WTC11 (cell line): ENCODE data around the gene ACVR2A.

Experiments used
- CREM ChIP-seq: sonication (generic); formaldehyde crosslinking; IDR thresholded peaks from 2 replicates; pipeline ENCODE4 v1.8.1; 2022; ENCODE audit warnings: mild to moderate bottlenecking, missing genetic modification reagents, moderate library complexity
- ZNF671 ChIP-seq: fragments of 250-450 bp; sonication (Bioruptor Pico); IDR thresholded peaks from 2 replicates; pipeline ENCODE4 v1.8.0; 2021; ENCODE audit warnings: mild to moderate bottlenecking
- TF ChIP-seq, protein P1 (sequence below): sonication (generic); formaldehyde crosslinking; IDR thresholded peaks from 2 replicates; pipeline ENCODE4 v1.8.1; 2023; ENCODE audit warnings: mild to moderate bottlenecking, missing genetic modification reagents, borderline replicate concordance
- TF ChIP-seq, protein P2 (sequence below): fragments of 200-600 bp; IDR thresholded peaks from 2 replicates; pipeline ENCODE4 v1.8.0; 2022; ENCODE audit warnings: antibody characterized with exemption
- TF ChIP-seq, protein P3 (sequence below): sonication (generic); formaldehyde crosslinking; IDR thresholded peaks from 2 replicates; pipeline ENCODE4 v1.8.1; 2023; ENCODE audit warnings: mild to moderate bottlenecking, missing genetic modification reagents, moderate library complexity

DNA sequence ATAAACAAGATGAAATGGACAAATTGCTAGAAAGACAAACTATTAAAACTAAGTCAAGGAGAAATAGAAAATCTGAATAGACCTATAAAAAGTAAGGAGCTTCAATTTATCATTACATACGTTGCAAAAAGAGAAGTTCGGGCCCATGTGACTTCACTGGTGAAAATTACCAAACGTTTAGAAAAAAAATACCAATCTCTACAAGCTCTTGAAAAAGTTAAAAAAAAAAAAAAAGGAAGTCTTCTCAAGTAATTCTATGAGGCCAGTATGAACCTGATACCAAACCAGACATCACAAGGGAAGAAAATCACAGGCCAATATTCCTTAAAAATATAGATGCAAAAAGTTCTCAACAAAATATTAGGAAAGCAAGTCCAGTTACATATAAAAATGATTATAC is 20.2 kb upstream of the ACVR2A start:
- TF ChIP-seq, protein P1, sequence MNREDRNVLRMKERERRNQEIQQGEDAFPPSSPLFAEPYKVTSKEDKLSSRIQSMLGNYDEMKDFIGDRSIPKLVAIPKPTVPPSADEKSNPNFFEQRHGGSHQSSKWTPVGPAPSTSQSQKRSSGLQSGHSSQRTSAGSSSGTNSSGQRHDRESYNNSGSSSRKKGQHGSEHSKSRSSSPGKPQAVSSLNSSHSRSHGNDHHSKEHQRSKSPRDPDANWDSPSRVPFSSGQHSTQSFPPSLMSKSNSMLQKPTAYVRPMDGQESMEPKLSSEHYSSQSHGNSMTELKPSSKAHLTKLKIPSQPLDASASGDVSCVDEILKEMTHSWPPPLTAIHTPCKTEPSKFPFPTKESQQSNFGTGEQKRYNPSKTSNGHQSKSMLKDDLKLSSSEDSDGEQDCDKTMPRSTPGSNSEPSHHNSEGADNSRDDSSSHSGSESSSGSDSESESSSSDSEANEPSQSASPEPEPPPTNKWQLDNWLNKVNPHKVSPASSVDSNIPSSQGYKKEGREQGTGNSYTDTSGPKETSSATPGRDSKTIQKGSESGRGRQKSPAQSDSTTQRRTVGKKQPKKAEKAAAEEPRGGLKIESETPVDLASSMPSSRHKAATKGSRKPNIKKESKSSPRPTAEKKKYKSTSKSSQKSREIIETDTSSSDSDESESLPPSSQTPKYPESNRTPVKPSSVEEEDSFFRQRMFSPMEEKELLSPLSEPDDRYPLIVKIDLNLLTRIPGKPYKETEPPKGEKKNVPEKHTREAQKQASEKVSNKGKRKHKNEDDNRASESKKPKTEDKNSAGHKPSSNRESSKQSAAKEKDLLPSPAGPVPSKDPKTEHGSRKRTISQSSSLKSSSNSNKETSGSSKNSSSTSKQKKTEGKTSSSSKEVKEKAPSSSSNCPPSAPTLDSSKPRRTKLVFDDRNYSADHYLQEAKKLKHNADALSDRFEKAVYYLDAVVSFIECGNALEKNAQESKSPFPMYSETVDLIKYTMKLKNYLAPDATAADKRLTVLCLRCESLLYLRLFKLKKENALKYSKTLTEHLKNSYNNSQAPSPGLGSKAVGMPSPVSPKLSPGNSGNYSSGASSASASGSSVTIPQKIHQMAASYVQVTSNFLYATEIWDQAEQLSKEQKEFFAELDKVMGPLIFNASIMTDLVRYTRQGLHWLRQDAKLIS (CRISPR knock-in tag) = no peak
- TF ChIP-seq, protein P2, sequence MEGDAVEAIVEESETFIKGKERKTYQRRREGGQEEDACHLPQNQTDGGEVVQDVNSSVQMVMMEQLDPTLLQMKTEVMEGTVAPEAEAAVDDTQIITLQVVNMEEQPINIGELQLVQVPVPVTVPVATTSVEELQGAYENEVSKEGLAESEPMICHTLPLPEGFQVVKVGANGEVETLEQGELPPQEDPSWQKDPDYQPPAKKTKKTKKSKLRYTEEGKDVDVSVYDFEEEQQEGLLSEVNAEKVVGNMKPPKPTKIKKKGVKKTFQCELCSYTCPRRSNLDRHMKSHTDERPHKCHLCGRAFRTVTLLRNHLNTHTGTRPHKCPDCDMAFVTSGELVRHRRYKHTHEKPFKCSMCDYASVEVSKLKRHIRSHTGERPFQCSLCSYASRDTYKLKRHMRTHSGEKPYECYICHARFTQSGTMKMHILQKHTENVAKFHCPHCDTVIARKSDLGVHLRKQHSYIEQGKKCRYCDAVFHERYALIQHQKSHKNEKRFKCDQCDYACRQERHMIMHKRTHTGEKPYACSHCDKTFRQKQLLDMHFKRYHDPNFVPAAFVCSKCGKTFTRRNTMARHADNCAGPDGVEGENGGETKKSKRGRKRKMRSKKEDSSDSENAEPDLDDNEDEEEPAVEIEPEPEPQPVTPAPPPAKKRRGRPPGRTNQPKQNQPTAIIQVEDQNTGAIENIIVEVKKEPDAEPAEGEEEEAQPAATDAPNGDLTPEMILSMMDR = no peak
- TF ChIP-seq, protein P3, sequence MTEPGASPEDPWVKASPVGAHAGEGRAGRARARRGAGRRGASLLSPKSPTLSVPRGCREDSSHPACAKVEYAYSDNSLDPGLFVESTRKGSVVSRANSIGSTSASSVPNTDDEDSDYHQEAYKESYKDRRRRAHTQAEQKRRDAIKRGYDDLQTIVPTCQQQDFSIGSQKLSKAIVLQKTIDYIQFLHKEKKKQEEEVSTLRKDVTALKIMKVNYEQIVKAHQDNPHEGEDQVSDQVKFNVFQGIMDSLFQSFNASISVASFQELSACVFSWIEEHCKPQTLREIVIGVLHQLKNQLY (CRISPR knock-in tag) = no peak
- TF ChIP-seq CREM (CRISPR knock-in tag) (no peak), ZNF671 (CRISPR knock-in tag) (no peak)
